GM18526 (cell line): ENCODE results near the gene PPP2R5C.

ENCODE experiments used
- POLR2A ChIP-seq: IDR thresholded peaks from 3 replicates; pipeline ENCODE4 v1.6.1; 2011; ENCODE audit not compliant: insufficient read length; ENCODE audit errors: extremely low read depth

Gene PPP2R5C

GRCh38 chr14:101953151-101953550, 191.6 kb downstream of the PPP2R5C start:
- TF ChIP-seq POLR2A = no peak

DNA sequence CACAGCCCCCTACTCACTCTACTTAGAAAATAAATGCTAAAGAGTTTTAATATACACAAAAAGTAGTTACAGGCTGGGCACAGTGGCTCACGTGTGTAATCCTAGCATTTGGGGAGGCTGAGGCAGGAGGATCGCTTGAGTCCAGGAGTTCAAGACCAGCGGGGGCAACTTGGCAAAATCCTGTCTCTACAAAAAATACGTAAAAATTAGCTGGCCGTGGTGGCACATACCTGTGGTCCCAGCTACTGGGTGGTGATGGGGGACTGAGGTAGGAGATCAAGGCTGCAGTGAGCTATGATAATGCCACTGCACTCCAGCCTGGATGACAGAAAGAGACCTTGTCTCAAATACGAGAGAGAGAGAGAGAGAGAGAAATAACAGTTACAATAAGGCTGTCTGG, 193.0 kb downstream of the PPP2R5C start:
- no peak for TF ChIP-seq POLR2A

DNA sequence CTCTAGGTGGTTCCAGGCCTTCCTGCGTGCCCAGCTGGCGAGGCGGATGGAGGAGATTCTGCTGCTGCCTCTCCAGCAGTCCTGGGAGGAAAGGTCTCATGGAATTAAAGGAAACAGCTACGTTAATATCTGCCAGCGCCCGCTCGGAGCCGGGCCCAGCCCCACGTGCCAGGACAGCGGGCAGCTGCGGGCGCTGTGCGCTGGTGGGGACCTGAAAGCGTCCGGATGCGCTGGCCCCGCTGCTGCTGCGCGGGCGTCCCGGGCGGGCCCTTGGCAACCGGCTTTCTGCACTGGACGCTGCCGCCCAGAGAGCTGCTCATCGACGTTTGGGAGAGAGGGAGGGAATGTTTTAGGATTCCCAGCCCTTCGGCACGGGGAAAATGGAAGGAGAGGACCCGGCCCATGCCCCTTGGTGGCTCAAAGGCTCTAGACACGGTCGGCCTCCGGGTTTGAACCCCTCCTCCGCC, 194.2 kb downstream of the PPP2R5C start:
- no peak for TF ChIP-seq POLR2A

- TF ChIP-seq POLR2A = no peak
Measured at GRCh38 chr14:101956179-101956885, 194.8 kb downstream of the PPP2R5C start.

GRCh38 chr14:101957406-101958234, 196.1 kb downstream of the PPP2R5C start:
- no peak for TF ChIP-seq POLR2A

DNA sequence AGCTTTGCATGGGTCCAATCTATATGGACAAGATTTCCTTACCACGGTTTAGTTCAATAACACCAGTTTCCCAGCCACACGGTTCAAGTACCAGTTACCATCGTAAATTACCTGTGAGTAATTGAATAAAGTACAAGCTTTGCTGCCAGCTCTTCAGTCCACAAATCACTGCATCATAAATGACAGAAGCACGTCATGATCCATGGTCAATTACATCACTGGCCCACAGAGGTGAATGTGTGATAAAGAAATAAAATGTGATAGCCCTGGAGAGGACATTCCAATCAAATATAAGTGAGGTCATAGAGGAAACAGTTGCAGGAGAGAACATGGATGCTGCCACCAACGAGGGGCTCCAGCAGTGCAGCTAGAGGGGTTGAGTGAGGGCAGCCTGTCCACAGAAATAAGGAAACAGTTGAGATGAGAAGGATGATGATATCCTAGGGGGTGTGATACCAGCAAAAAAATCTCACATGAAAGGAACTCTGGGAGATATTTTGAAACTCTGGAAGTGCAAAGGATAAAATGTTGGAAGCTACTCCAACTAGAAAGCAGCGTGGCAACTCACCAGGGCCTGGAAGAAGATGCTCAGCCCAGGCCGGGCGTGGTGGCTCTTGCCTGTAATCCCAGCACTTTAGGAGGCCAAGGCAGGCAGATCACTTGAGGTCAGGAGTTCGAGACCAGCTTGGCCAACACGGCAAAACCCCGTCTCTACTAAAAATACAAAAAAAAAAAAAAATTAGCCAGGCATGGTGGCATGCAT, 197.1 kb downstream of the PPP2R5C start:
- TF ChIP-seq POLR2A = no peak

- no peak for TF ChIP-seq POLR2A
Measured at GRCh38 chr14:101959277-101959676, 197.8 kb downstream of the PPP2R5C start.

GRCh38 chr14:101960225-101960624, 198.7 kb downstream of the PPP2R5C start:
- TF ChIP-seq POLR2A = no peak

- no peak for TF ChIP-seq POLR2A
Measured at GRCh38 chr14:101961011-101961721, 199.7 kb downstream of the PPP2R5C start.

DNA sequence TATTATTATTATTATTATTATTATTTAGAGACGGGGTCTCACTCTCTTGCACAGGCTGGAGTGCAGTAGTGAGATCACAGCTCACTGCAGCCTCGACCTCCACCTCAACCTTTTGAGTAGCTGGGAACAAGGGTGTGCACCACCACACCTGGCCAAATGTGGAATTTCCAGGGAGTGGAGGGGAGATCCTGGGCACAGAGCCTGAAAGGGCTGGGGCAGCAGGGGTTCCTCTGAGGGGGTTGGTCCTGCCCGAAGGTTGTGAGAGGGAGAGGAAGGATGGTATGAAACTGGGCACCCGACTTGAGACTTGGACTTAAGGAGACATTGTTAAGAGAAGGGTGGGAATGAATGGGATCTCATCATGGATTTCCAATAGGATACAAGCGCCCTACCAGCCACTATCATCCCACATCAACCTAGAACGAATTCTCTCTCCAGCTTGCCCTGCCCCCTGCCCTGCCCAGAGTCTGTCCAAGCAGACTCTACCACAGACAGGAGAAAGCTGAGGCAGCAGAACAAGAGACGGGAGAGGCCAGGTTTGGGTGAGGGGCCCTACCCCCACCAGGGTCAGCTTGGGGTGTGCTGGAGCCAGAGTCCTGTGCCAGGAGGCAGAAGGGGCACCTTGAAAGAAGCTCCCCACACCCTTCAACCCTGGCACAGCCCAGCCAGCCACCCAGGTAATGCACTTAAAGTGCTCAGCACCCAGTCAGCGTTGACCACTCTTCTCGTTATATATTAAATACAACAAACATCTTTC, 200.4 kb downstream of the PPP2R5C start:
- no peak for TF ChIP-seq POLR2A

DNA sequence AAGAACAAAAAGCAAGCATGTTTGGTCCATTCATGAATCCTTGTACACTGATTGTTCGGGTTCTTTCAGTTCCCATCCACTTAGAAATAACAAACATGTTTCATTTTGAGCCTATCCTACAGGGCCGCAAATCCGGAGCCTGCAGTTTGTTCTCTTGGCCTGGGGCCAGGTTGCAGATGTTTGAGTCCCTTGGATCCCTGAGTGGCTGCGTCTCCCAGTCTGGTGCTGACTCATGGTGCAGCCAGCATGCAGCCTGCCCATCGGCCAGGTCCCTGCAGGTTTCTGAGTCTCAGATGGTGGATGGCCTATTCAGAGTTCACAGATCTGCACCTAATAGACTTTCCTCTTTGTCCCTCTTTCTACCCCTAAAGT, 201.0 kb downstream of the PPP2R5C start:
- no peak for TF ChIP-seq POLR2A

DNA sequence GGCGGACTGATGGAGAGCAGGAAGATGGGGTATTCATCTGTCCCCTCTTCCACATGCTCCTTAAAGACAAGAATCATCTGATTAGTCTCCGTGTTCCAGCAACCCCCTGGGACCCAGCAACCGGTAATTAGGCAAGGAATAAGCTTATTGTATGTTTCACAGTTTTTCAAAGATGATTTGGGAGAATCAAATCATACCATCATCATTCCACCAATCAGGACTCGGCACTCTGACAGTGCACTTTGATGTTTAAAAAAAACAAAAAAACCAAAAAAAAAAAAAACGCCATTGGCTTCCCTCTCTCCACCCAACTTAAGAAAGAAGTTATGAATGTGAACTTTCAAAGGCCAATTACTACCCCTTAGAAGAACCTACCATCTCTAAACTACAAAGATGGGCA, 201.5 kb downstream of the PPP2R5C start:
- TF ChIP-seq POLR2A = no peak

DNA sequence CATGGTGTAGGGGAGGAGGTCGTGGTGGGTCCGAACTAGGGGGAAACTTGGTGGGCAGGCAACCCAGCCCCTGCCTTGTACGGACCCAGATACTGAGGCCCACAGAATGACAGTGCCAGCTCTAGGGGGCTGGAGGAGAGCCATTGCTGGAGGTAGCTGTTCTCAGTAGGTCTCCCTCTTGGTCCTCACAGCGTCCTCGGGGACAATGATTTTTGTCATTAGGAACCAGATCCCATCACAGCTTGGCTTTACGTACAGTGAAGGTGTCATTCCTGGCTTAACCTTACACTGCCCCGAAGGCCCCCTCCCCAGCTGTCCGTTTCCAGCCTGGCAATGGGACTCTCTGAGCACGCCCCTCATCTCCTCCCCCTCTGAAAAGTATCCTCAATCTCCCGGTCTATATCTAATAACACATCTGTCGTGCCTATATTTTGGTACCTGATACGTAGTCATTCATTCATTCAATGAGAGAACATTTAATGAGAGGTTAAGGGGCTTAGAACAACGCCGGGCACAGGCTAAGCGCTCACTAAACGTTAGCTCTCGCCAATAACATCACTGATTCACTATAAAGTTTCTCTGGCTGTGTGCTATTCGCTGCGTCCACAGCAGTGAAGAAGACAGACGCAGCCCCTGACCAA, 202.3 kb downstream of the PPP2R5C start:
- TF ChIP-seq POLR2A = no peak
